HUES64 (cell line): ENCODE measurements around the gene SPATA17.

ENCODE experiments used
- H3K27ac ChIP-seq: 2 replicates; pipeline ENCODE4 v1.7.0; 2013; ENCODE audit warnings: low read depth, low read length, inconsistent platforms
- H3K27me3 ChIP-seq: 2 replicates; pipeline ENCODE4 v1.6.1; 2013; ENCODE audit warnings: mild to moderate bottlenecking, low read length; ENCODE audit not compliant: insufficient read depth
- H3K36me3 ChIP-seq: 2 replicates; pipeline ENCODE4 v1.6.1; 2013; ENCODE audit warnings: mild to moderate bottlenecking, low read length; ENCODE audit not compliant: insufficient read depth
- H3K4me1 ChIP-seq: 2 replicates; pipeline ENCODE4 v1.6.1; 2013; ENCODE audit warnings: mild to moderate bottlenecking, low read length, moderate library complexity; ENCODE audit not compliant: insufficient read depth
- H3K4me3 ChIP-seq: 2 replicates; pipeline ENCODE4 v1.5.1; 2013; ENCODE audit warnings: mild to moderate bottlenecking, low read length, moderate library complexity
- H3K9ac ChIP-seq: 2 replicates; pipeline ENCODE4 v1.6.1; 2013; ENCODE audit warnings: mild to moderate bottlenecking, low read depth, low read length
- H3K9me3 ChIP-seq: 2 replicates; pipeline ENCODE4 v1.6.1; 2013; ENCODE audit warnings: low read depth, low read length; ENCODE audit not compliant: insufficient read depth
- WGBS: fragments of 150-250, 120-280 bp; methylation state at CpG from one replicate; pipeline ENCODE4 v1.1.7; 2013; ENCODE audit warnings: missing lambda C conversion rate; 5-methylcytosine and 5-hydroxymethylcytosine counted together

The SPATA17 gene

DNA sequence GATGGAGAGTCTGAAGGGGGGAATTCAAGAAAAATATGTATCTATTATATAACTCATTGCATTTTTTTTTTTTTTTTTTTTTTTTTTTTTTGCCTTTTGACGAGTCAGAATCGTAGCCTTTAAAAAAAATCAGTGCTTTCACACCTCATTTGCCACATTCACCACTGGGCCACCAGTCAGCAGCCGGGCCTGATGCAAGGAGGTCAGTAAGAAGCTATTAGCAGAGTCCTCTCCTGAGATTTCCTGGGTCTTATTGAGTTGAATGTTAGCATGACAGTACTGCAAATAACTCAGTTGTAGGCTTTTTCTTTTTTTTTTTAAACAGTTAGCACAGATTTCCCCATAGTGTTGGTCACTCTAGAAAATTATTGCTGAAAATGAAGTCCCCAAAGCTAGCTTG, 139.8 kb downstream of the SPATA17 start:
- Histone ChIP-seq H3K4me1 (peaks cover 4% of the 10 kb centered on the region), H3K9me3 (no peaks in the 10 kb centered on the region), H3K36me3 (no peaks in the 10 kb centered on the region), H3K9ac (no peak overlapping the region), H3K27me3 (no peaks in the 10 kb centered on the region), H3K27ac (no peak overlapping the region), H3K4me3 (no peak overlapping the region)
- WGBS = 56% methylated on average over 3 of the region's 3 CpGs

DNA sequence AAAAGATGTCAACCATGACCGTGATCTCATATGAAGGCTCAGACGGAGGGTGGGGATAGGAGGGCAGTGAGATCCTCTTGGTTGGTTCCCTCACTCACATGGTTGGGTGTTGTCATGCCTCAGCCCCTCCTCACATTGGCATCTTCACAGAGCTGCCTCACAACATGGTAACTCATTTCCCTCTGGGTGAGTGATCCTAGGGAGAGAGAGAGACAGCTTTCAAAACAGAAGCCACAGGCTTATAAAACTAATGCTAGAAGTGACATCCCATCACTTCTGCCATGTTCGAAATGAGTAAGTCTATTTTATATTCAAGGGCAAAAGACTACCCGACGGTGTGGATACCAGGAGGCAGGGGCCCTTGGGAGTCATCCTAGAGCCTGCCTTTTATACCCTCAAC, 145.5 kb downstream of the SPATA17 start:
- H3K36me3 ChIP-seq = no peaks in the 10 kb centered on the region
- WGBS = over 99% methylated on average over 5 of the region's 5 CpGs
- no peaks in the 10 kb centered on the region for H3K9me3 ChIP-seq
- H3K4me3 ChIP-seq = no peak overlapping the region
- H3K4me1 ChIP-seq = no peaks in the 10 kb centered on the region
- no peak overlapping the region for H3K9ac ChIP-seq
- no peak overlapping the region for H3K27ac ChIP-seq
- no peaks in the 10 kb centered on the region for H3K27me3 ChIP-seq

DNA sequence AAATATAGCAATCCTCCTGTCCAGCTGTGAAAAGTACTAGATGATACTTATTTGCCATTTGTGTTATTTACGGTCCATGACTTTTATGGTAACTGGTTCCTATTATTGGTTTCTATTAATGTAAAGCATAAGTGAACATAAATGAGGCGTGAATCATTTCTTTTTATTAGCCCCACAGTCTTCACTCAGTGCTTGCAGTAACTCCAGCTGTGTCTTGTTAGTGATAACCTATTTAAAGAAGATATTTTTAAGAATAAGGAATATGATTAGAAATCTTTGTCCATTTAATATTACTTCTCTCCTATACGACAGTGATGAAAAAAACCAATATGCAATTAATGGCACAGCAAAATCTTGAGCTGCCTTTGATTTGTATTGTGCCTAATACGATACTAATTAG, 149.9 kb downstream of the SPATA17 start:
- no peaks in the 10 kb centered on the region for H3K4me1 ChIP-seq
- H3K36me3 ChIP-seq = no peaks in the 10 kb centered on the region
- WGBS = 83% methylated on average over 2 of the region's 4 CpGs
- no peak overlapping the region for H3K9ac ChIP-seq
- H3K9me3 ChIP-seq = no peaks in the 10 kb centered on the region
- H3K4me3 ChIP-seq = no peak overlapping the region
- no peak overlapping the region for H3K27ac ChIP-seq
- no peaks in the 10 kb centered on the region for H3K27me3 ChIP-seq

DNA sequence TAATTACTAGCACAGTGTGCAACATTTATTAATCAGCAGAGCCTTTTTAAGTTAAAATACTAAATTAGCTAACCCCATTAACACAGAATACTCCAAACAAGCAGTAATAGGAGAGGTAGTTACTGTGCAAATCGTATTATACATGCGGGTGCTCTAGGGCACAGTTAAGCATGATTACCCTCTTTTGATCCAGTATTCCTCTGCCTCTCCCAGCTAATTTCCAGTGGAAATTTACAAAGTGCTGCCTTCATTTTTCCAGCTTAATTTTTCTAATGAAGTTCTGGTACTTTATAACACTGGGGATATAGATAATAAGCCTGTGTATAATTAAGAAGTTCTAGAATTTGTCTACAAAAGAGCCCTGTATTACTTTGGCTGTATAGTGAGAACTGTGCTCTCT, 159.9 kb downstream of the SPATA17 start:
- Histone ChIP-seq H3K4me3 (no peak overlapping the region), H3K36me3 (no peaks in the 10 kb centered on the region), H3K27me3 (no peaks in the 10 kb centered on the region), H3K9ac (no peak overlapping the region), H3K9me3 (no peaks in the 10 kb centered on the region), H3K27ac (no peak overlapping the region), H3K4me1 (no peaks in the 10 kb centered on the region)
- 100% methylated on average over 2 of the region's 2 CpGs for WGBS

DNA sequence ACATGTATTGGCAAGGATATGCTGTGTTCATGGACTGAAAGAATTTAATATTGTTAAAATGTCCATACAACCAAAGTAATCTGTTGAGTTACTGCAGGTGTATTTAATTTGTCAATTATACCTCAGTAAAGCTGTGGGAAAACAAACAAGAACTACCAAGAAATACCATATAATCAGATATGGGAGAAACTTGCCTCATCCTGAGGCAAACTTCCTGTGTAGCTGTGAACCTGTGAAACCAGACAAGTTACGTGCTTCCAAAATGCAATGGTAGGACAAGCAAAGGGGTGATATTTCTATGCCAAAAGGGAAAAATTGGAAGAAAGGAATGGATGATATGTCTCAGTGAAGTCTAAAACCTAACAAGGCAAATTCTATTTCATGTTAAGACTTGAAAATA, 174.6 kb downstream of the SPATA17 start:
- Histone ChIP-seq H3K27ac (no peak overlapping the region), H3K9me3 (no peaks in the 10 kb centered on the region), H3K4me3 (no peak overlapping the region), H3K9ac (no peak overlapping the region), H3K4me1 (no peaks in the 10 kb centered on the region), H3K36me3 (no peaks in the 10 kb centered on the region), H3K27me3 (no peaks in the 10 kb centered on the region)
- WGBS = 98% methylated on average over 1 of the region's 1 CpG

DNA sequence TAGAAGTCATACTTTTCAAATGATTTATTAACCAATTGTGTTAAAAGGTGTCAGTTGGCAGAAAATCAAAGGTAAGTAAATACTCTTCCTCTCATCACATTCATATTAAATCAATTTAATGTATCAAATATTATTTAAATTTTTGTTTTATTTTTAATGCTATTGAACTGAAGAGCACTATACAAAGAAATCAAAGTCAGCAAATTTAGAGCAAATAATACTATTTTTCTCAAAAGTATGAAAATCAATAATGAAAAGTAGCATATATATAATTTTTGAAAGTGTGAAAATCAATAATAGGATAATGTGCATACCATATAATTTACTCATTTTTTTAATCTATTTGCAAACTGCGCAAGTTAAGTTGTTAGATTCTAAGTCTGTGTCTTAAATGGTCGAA, 181.0 kb downstream of the SPATA17 start:
- no peak overlapping the region for H3K4me3 ChIP-seq
- H3K9me3 ChIP-seq = no peaks in the 10 kb centered on the region
- no peaks in the 10 kb centered on the region for H3K4me1 ChIP-seq
- no CpG with 5 or more reads among the region's 2 CpGs for WGBS
- no peak overlapping the region for H3K27ac ChIP-seq
- no peaks in the 10 kb centered on the region for H3K36me3 ChIP-seq
- H3K9ac ChIP-seq = no peak overlapping the region
- H3K27me3 ChIP-seq = no peaks in the 10 kb centered on the region

DNA sequence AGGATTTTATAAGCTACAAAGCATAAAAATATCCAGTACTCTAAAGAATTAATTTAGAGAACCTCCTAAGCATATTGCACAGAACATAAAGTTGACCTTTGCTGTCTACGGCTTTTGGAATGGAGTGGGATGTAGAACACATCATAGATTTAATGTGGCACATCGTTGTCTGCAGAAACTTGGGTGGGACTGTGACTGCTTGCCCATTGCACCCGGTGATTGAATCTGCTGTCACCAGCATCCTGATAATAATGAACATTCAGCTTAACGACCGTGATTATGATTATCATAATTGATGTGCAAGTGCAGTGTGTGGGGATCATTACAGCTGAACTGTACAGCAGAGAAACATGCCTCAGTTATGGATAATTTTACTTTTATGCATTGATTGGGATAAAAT, 181.9 kb downstream of the SPATA17 start:
- H3K4me3 ChIP-seq = no peak overlapping the region
- 92% methylated on average over 5 of the region's 5 CpGs for WGBS

DNA sequence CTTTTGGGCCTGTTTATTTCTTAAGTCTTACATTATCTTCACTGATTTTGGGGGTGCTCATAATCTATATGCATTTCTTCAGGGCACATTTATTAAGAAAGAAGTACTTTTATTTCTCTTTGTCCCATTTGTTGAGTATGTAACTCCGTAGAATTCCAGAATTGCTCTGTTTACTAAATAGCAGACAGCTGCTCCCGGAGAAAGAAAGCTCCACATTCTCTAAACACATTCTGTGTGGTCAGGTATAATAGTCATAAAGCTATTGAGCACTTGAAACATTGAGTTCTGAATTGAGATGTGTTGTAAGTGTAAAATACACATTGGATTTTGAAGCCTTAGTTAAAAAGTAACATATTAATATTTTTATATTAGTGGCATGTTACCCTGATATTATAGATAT, 206.5 kb downstream of the SPATA17 start:
- no peaks in the 10 kb centered on the region for H3K36me3 ChIP-seq
- no peak overlapping the region for H3K27ac ChIP-seq
- no peaks in the 10 kb centered on the region for H3K9me3 ChIP-seq
- no peaks in the 10 kb centered on the region for H3K4me1 ChIP-seq
- no peak overlapping the region for H3K9ac ChIP-seq
- WGBS = 88% methylated on average over 2 of the region's 2 CpGs
- no peaks in the 10 kb centered on the region for H3K27me3 ChIP-seq
- no peak overlapping the region for H3K4me3 ChIP-seq

More for the DNA sequence above, 181.9 kb downstream of the SPATA17 start:
- Histone ChIP-seq H3K9ac (no peak overlapping the region), H3K27me3 (no peaks in the 10 kb centered on the region), H3K27ac (no peak overlapping the region), H3K9me3 (no peaks in the 10 kb centered on the region), H3K4me1 (no peaks in the 10 kb centered on the region), H3K36me3 (no peaks in the 10 kb centered on the region)

DNA sequence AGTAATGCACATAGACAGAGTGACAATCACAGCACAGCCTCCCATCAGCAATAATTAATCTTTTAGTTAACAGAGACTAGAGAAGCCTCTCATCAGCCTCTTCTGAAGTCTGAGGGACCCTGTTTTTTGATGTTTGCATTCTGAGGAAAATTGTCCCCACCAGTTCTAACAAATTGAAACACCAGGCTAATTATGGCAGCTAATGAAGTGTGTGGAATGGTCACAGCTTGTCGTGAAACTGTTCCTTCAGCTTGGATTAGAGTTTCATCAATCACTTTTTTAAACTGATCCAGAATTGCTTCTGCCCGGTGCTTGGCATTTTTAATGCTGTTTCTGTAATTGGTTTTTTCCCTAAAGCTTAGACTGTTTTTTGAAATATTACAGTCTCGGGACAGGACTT, 208.0 kb downstream of the SPATA17 start:
- Histone ChIP-seq H3K4me1 (no peaks in the 10 kb centered on the region), H3K9ac (no peak overlapping the region), H3K27me3 (no peaks in the 10 kb centered on the region), H3K36me3 (no peaks in the 10 kb centered on the region), H3K27ac (no peak overlapping the region), H3K9me3 (no peaks in the 10 kb centered on the region), H3K4me3 (no peak overlapping the region)
- WGBS = 81% methylated on average over 2 of the region's 3 CpGs

DNA sequence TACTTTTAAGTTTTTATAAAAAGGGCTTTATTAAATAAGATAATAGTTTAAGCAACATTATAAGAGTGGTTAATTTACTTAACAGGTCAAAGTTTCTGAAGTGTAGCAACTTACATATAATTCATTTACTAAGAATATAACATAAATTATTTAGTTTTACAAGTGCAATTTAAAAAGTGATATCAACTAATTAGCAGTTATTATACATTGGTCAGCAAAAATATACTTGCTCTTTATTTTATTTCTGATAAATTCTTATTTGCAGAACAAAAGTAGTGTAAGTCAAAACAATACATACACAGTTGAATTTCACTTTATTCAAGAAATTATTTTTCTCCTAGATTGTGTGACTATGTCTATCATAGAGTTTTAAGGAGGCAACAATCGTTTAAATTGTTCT, 215.6 kb downstream of the SPATA17 start:
- Histone ChIP-seq H3K36me3 (no peaks in the 10 kb centered on the region), H3K4me3 (no peak overlapping the region), H3K27ac (no peak overlapping the region), H3K4me1 (no peaks in the 10 kb centered on the region), H3K9me3 (no peaks in the 10 kb centered on the region), H3K9ac (no peak overlapping the region), H3K27me3 (no peaks in the 10 kb centered on the region)
- no CpG with 5 or more reads among the region's 1 CpG for WGBS

DNA sequence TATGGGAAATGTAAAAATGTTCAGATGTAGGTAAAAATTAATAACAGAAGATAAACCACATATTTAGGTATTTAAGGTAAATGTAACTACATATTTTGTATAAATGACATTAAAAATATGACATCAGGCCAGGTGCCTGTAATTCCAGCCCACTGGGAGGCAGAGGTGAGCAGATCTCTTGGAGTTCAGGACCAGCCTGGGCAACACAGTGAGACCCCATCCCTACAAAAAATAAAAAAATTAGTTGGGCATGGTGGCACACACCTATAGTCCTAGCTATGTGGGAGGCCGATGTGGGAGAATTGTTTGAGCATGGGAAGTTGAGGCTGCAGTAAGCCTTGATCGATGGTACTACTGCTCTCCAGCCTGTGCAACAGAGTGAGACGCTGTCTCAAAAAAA, 216.5 kb downstream of the SPATA17 start:
- no peak overlapping the region for H3K9ac ChIP-seq
- no peaks in the 10 kb centered on the region for H3K27me3 ChIP-seq
- no peak overlapping the region for H3K27ac ChIP-seq
- H3K36me3 ChIP-seq = no peaks in the 10 kb centered on the region
- no peak overlapping the region for H3K4me3 ChIP-seq
- H3K4me1 ChIP-seq = no peaks in the 10 kb centered on the region
- 88% methylated on average over 3 of the region's 3 CpGs for WGBS
- no peaks in the 10 kb centered on the region for H3K9me3 ChIP-seq

DNA sequence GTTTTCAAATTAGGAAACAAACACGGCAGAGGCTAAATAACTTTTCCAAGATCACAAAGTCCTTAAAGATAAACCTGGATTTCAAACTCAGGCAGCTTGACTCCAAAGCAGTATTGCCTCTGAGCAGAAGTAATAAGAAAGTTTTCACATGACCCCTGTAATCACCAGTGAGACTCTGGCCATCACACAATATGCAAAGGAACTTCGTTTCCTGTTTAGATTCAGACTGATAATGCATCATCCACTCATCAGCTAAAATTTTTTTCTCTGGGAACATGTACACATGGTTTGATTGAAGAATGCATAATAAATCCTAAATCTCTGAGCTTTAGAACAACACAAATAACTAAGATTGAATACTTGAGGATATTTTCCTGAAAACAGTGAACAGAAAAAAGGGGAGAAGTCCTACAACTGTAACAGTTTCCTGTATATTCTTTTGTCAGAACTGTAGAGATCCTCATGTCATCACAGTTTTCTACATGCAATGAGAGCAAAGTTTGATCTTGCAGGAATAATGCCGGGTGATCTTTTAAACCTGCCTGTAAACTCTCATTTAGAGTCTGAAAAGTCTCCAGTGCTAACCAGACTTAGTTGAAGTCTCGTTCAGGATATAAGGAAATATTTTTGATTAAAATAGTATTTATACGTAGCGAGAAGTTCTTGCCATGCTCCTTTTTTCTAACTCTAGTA, 225.3 kb downstream of the SPATA17 start:
- 83% methylated on average over 4 of the region's 6 CpGs for WGBS
- H3K27me3 ChIP-seq = no peaks in the 10 kb centered on the region
- H3K4me3 ChIP-seq = no peak overlapping the region
- no peak overlapping the region for H3K27ac ChIP-seq
- no peaks in the 10 kb centered on the region for H3K9me3 ChIP-seq
- H3K36me3 ChIP-seq = no peaks in the 10 kb centered on the region
- no peak overlapping the region for H3K9ac ChIP-seq
- H3K4me1 ChIP-seq = no peaks in the 10 kb centered on the region
